ENCODE measurements around the gene FGF5. TPM values are rescaled to one million over a fixed set of nuclear protein-coding genes. Genes with fewer than 3 reads are reported as not detected.

The FGF5 gene
- total and polyA plus RNA-seq, 7 donors: 0.05 to 0.85 (median 0.24) TPM; not detected in 4

- Histone ChIP-seq H3K27ac (no peak overlapping the region), H3K27me3 (ENCODE audit: insufficient read depth in 3 of 3, low read length in 2 of 3) (no peaks in the 10 kb centered on the region), H3K4me1 (no peaks in the 10 kb centered on the region), H3K36me3 (ENCODE audit: insufficient read depth in 1 of 2, low read depth in 1 of 2) (no peaks in the 10 kb centered on the region), H3K9me3 (no peaks in the 10 kb centered on the region), H3K4me3 (no peak overlapping the region)
- ATAC-seq (no peak), DNase-seq (no peak)
- 74 to 82% (median 78%) methylated on average over 2 of the region's 2 CpGs for WGBS, 3 donors
- TF ChIP-seq CTCF (IDR thresholded peaks at IDR 0.05): no peak
- intact Hi-C loops (cut with DNase I): no loop called here
Measured at GRCh38 chr4:80294206-80294605, 27.7 kb downstream of the FGF5 start.

DNA sequence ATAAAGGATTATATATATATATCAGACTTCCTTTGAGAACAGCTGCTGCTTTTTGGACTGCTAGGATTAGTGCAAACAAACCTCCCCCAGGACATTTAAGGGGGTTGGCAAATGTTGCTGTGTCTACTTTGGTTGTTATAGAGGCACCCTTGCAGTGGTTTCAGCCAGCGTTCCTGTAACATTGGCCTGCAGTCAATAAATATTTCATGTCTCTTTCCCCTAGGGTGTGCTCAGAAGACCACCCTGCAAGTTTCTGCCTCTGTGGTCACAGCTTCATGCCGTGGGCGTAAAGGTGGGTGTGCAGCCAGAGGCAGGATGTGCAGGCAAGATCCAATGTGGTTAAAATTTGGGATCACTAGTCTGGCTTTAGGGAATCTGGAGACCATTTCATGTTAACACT, 28.9 kb downstream of the FGF5 start:
- no peak overlapping the region for H3K4me3 ChIP-seq
- ATAC-seq (no peak), DNase-seq (no peak)
- intact Hi-C loops (cut with DNase I): no loop called here
- no peaks in the 10 kb centered on the region for H3K9me3 ChIP-seq
- H3K4me1 ChIP-seq: no peaks in the 10 kb centered on the region
- no peak for TF ChIP-seq CTCF (IDR thresholded peaks at IDR 0.05)
- no peaks in the 10 kb centered on the region for H3K27me3 ChIP-seq (ENCODE audit: insufficient read depth in 3 of 3, low read length in 2 of 3)
- no peaks in the 10 kb centered on the region for H3K36me3 ChIP-seq (ENCODE audit: insufficient read depth in 1 of 2, low read depth in 1 of 2)
- 32 to 45% (median 38%) methylated on average over 3 of the region's 3 CpGs for WGBS, 3 donors
- H3K27ac ChIP-seq: no peak overlapping the region

DNA sequence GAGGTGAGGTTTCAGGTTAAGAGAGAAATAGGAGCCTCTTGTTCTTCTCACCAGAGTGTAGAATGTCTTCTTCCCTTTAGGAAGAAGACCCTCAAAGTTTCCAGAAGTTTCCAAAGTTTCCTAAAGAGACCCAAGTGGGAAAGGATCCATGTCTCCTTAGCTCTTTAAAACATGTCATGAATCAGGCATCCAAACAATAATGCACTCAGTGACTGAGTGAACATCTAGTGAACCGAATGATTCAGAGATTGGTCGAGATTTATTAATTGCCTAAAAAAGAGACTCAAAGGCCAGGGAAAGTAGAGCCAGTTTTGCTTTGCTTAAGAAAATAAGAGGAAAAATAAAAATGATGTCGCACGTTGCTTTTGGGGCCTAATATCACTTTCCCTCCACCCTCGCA, 29.4 kb downstream of the FGF5 start:
- no peaks in the 10 kb centered on the region for H3K9me3 ChIP-seq
- H3K27ac ChIP-seq: no peak overlapping the region
- no peak for TF ChIP-seq CTCF (IDR thresholded peaks at IDR 0.05)
- ATAC-seq (no peak), DNase-seq (no peak)
- WGBS, 3 donors: 80 to 84% (median 83%) methylated on average over 5 of the region's 5 CpGs
- no peaks in the 10 kb centered on the region for H3K36me3 ChIP-seq (ENCODE audit: insufficient read depth in 1 of 2, low read depth in 1 of 2)
- no peak overlapping the region for H3K4me3 ChIP-seq
- H3K4me1 ChIP-seq: no peaks in the 10 kb centered on the region
- H3K27me3 ChIP-seq (ENCODE audit: insufficient read depth in 3 of 3, low read length in 2 of 3): no peaks in the 10 kb centered on the region
- intact Hi-C loops (cut with DNase I): no loop called here

DNA sequence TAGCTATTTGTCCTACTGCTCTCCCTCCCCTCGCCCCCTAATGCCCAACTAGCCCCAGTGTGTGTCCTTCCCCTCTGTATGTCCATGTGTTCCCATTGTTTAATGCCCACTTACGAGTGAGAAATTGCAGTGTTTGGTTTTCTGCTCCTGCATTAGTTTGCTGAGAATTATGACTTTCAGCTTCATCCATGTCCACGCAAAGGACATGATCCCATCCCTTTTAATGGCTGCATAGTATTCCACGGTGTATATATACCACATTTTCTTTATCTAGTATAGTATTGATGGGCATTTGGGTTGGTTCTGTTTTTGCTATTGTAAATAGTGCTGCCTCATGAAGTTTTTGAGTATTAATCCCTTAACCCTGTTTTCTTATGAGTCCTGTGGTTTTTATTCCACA, 35.4 kb downstream of the FGF5 start:
- H3K27ac ChIP-seq: no peak overlapping the region
- no peak for TF ChIP-seq CTCF (IDR thresholded peaks at IDR 0.05)
- no peaks in the 10 kb centered on the region for H3K4me1 ChIP-seq
- no peaks in the 10 kb centered on the region for H3K9me3 ChIP-seq
- DNase-seq (no peak), ATAC-seq (no peak)
- intact Hi-C loops (cut with DNase I): no loop called here
- no peaks in the 10 kb centered on the region for H3K27me3 ChIP-seq (ENCODE audit: insufficient read depth in 3 of 3, low read length in 2 of 3)
- H3K4me3 ChIP-seq: no peak overlapping the region
- 72 to 80% (median 79%) methylated on average over 4 of the region's 4 CpGs for WGBS, 3 donors
- no peaks in the 10 kb centered on the region for H3K36me3 ChIP-seq (ENCODE audit: insufficient read depth in 1 of 2, low read depth in 1 of 2)

- Histone ChIP-seq H3K27ac (no peak overlapping the region), H3K4me3 (no peak overlapping the region), H3K4me1 (no peaks in the 10 kb centered on the region), H3K9me3 (no peaks in the 10 kb centered on the region), H3K36me3 (ENCODE audit: insufficient read depth in 1 of 2, low read depth in 1 of 2) (no peaks in the 10 kb centered on the region), H3K27me3 (ENCODE audit: insufficient read depth in 3 of 3, low read length in 2 of 3) (no peaks in the 10 kb centered on the region)
- WGBS, 3 donors: 91 to 96% (median 92%) methylated on average over 26 of the region's 26 CpGs
- TF ChIP-seq CTCF (IDR thresholded peaks at IDR 0.05): no peak
- ATAC-seq (no peak), DNase-seq (no peak)
- intact Hi-C loops (cut with DNase I): no loop called here
Measured at GRCh38 chr4:80302616-80303223, 36.3 kb downstream of the FGF5 start.
